Measurements from ENCODE around the gene GJB3. TPM values are rescaled to one million over a fixed set of nuclear protein-coding genes. Genes with fewer than 3 reads are reported as not detected.

GJB3 gene
- polyA plus RNA-seq, 1 donor (not counting 4 experiments of a cell fraction or from before 2014, with no cell fraction given), result 133 TPM

GRCh38 chr1:34790985-34791384 is 10.0 kb downstream of the GJB3 start:
- Histone ChIP-seq H3K4me2 (ENCODE audit: control insufficient read depth, extremely low read depth, insufficient read depth, low read depth, low read length) (no peak overlapping the region), H3K27me3 (ENCODE audit: control insufficient read depth, extremely low read depth, insufficient read depth, low read length) (peaks cover 24% of the 10 kb centered on the region), H4K20me1 (ENCODE audit: control insufficient read depth, extremely low read depth, insufficient read depth, low read length) (peaks cover 16% of the 10 kb centered on the region), H3K36me3 (ENCODE audit: control insufficient read depth in 2 of 2, extremely low read depth in 1 of 2, insufficient read depth in 2 of 2, low read length in 2 of 2) (peaks cover 4 to 15% of the 10 kb centered on the region in 2 experiments), H3K79me2 (ENCODE audit: control insufficient read depth, insufficient read depth, low read length) (peaks cover 2% of the 10 kb centered on the region), H2AFZ (ENCODE audit: control insufficient read depth, low read length) (no peak overlapping the region), H3K4me3 (ENCODE audit: control insufficient read depth in 2 of 3, extremely low read depth in 1 of 3, insufficient read depth in 2 of 3, low read depth in 1 of 3, low read length in 3 of 3) (no peak overlapping the region), H3K9me3 (ENCODE audit: control insufficient read depth, low read depth, low read length) (no peaks in the 10 kb centered on the region), H3K27ac (ENCODE audit: control insufficient read depth, insufficient read depth, low read length) (no peak overlapping the region), H3K9me1 (ENCODE audit: control insufficient read depth, extremely low read depth, insufficient read depth, low read length) (peaks cover 1% of the 10 kb centered on the region), H3K9ac (ENCODE audit: control insufficient read depth, extremely low read depth, insufficient read depth, low read length) (no peak overlapping the region), H3K4me1 (ENCODE audit: control insufficient read depth, extremely low read depth, insufficient read depth, low read length) (peaks cover 8% of the 10 kb centered on the region)
- DNase-seq (ENCODE audit: low read depth, low spot score) (no peak), FAIRE-seq (no peak)
- dilution Hi-C loops (cut with MboI; ENCODE audit: extremely low pct_ligation_motif_present, low sequenced_read_pairs), result no loop called here
- TF ChIP-seq EZH2 (IDR thresholded peaks at IDR 0.05; ENCODE audit: low read length) (no peak), CTCF (optimal IDR thresholded peaks at IDR 0.05 in 1 of 3, IDR thresholded peaks at IDR 0.05 in 1 of 3, conservative IDR thresholded peaks at IDR 0.05 in 1 of 3; ENCODE audit: extremely low read depth in 1 of 3, insufficient read depth in 2 of 3, low read length in 3 of 3) (no peak)

GRCh38 chr1:34792424-34792823 is 11.4 kb downstream of the GJB3 start:
- peaks cover 5% of the 10 kb centered on the region for H4K20me1 ChIP-seq (ENCODE audit: control insufficient read depth, extremely low read depth, insufficient read depth, low read length)
- FAIRE-seq, result no peak
- dilution Hi-C loops (cut with MboI; ENCODE audit: extremely low pct_ligation_motif_present, low sequenced_read_pairs), result no loop called here
- TF ChIP-seq CTCF (optimal IDR thresholded peaks at IDR 0.05 in 1 of 3, IDR thresholded peaks at IDR 0.05 in 1 of 3, conservative IDR thresholded peaks at IDR 0.05 in 1 of 3; ENCODE audit: extremely low read depth in 1 of 3, insufficient read depth in 2 of 3, low read length in 3 of 3) (no peak), EZH2 (IDR thresholded peaks at IDR 0.05; ENCODE audit: low read length) (no peak)
- H2AFZ ChIP-seq (ENCODE audit: control insufficient read depth, low read length), result no peak overlapping the region
- H3K79me2 ChIP-seq (ENCODE audit: control insufficient read depth, insufficient read depth, low read length), result no peaks in the 10 kb centered on the region
- H3K9me1 ChIP-seq (ENCODE audit: control insufficient read depth, extremely low read depth, insufficient read depth, low read length), result no peaks in the 10 kb centered on the region
- peaks cover 4% of the 10 kb centered on the region for H3K4me1 ChIP-seq (ENCODE audit: control insufficient read depth, extremely low read depth, insufficient read depth, low read length)
- H3K27me3 ChIP-seq (ENCODE audit: control insufficient read depth, extremely low read depth, insufficient read depth, low read length), result peaks cover 26% of the 10 kb centered on the region
- H3K9ac ChIP-seq (ENCODE audit: control insufficient read depth, extremely low read depth, insufficient read depth, low read length), result no peak overlapping the region
- H3K4me3 ChIP-seq (ENCODE audit: control insufficient read depth in 2 of 3, extremely low read depth in 1 of 3, insufficient read depth in 2 of 3, low read depth in 1 of 3, low read length in 3 of 3), result no peak overlapping the region
- DNase-seq (ENCODE audit: low read depth, low spot score), result no peak
- H3K9me3 ChIP-seq (ENCODE audit: control insufficient read depth, low read depth, low read length), result no peaks in the 10 kb centered on the region
- H3K36me3 ChIP-seq (ENCODE audit: control insufficient read depth in 2 of 2, extremely low read depth in 1 of 2, insufficient read depth in 2 of 2, low read length in 2 of 2), result peaks cover 0 to 6% of the 10 kb centered on the region in 2 experiments
- H3K27ac ChIP-seq (ENCODE audit: control insufficient read depth, insufficient read depth, low read length), result no peak overlapping the region
- no peak overlapping the region for H3K4me2 ChIP-seq (ENCODE audit: control insufficient read depth, extremely low read depth, insufficient read depth, low read depth, low read length)

Data from keratinocyte (primary cell).